Measurements from ENCODE around the gene PHEX.

PHEX gene

DNA sequence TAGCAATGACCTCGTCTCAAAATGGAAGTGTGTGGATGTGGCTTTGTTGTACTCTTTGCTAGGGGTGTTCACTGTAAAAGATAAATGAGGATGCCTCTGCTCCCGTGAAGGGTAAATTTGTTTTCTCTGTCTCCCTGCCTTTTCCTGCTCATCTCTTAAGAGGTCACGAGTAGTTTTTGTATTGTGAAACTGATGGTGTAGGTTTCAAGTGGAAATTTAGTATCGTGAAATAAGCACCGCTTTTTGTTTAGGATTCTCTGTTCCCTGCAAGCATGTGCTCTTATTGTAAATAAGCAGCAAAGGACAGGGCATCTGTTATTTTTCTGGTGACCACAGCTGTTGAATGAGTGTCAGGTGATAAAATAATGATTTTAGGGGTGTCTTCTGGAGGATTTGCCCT is 104.6 kb downstream of the PHEX start:
- H3K4me1 ChIP-seq (ENCODE audit: low read length): peaks cover 20% of the 10 kb centered on the region
- no peak for TF ChIP-seq EZH2phosphoT487 (IDR thresholded peaks at IDR 0.05; ENCODE audit: low read length)
- TF ChIP-seq EZH2 (optimal IDR thresholded peaks at IDR 0.05; ENCODE audit: low read depth, low read length): no peak
- TF ChIP-seq, protein P1, sequence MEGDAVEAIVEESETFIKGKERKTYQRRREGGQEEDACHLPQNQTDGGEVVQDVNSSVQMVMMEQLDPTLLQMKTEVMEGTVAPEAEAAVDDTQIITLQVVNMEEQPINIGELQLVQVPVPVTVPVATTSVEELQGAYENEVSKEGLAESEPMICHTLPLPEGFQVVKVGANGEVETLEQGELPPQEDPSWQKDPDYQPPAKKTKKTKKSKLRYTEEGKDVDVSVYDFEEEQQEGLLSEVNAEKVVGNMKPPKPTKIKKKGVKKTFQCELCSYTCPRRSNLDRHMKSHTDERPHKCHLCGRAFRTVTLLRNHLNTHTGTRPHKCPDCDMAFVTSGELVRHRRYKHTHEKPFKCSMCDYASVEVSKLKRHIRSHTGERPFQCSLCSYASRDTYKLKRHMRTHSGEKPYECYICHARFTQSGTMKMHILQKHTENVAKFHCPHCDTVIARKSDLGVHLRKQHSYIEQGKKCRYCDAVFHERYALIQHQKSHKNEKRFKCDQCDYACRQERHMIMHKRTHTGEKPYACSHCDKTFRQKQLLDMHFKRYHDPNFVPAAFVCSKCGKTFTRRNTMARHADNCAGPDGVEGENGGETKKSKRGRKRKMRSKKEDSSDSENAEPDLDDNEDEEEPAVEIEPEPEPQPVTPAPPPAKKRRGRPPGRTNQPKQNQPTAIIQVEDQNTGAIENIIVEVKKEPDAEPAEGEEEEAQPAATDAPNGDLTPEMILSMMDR (IDR thresholded peaks at IDR 0.05; ENCODE audit: low read length): no peak
- H3K79me2 ChIP-seq (ENCODE audit: low read length): no peaks in the 10 kb centered on the region
- H3K4me3 ChIP-seq (ENCODE audit: low read length): no peak overlapping the region
- no peaks in the 10 kb centered on the region for H3K27me3 ChIP-seq (replicated peaks; ENCODE audit: insufficient read depth, low read length)
- peak overlapping the region; percentile 47 for H2AFZ ChIP-seq (ENCODE audit: low read length)
- peak overlapping the region; percentile 50; the same call in 1 of the 2 replicates for H3K4me2 ChIP-seq (ENCODE audit: low read depth, low read length)
- DNase-seq: no peak
- no peaks in the 10 kb centered on the region for H3K36me3 ChIP-seq (replicated peaks; ENCODE audit: insufficient read depth, low read length)
- H3K9me2 ChIP-seq (replicated peaks; ENCODE audit: insufficient read depth, low read length): no peaks in the 10 kb centered on the region
- no peak overlapping the region; the same call in 1 of the 2 replicates for H3K9ac ChIP-seq (ENCODE audit: low read length)
- no peaks in the 10 kb centered on the region for H3K9me3 ChIP-seq (replicated peaks; ENCODE audit: insufficient read depth, low read length)
- no peaks in the 10 kb centered on the region for H4K20me1 ChIP-seq (ENCODE audit: insufficient read depth, low read length)
- H3F3A ChIP-seq (ENCODE audit: insufficient read depth, low read length): no peaks in the 10 kb centered on the region
- H3K27ac ChIP-seq (ENCODE audit: low read length): no peak overlapping the region; the same call in 1 of the 2 replicates

DNA sequence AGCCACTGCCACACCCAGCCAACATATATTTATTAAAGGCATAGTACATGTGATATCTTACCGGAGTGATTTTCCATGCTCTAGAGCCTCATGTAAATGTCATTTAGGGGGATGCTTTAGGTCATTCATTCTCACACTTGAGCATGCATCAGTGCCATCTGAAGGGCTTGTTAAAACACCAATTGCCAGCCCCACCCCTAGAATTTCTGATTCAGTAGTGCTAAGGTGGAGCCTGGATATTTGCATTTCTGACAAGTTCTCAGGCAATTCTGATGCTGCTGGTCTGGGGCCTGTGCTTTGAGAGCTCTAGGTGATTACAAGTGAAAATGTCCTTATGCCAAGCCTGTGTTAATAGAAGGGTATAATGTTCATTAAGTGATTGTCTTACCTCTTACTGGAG is 107.7 kb downstream of the PHEX start:
- H3K4me1 ChIP-seq (ENCODE audit: low read length): peaks cover 18% of the 10 kb centered on the region
- H3K27me3 ChIP-seq (replicated peaks; ENCODE audit: insufficient read depth, low read length): no peaks in the 10 kb centered on the region
- no peaks in the 10 kb centered on the region for H3K36me3 ChIP-seq (replicated peaks; ENCODE audit: insufficient read depth, low read length)
- no peak overlapping the region for H3K4me3 ChIP-seq (ENCODE audit: low read length)
- H3K9me2 ChIP-seq (replicated peaks; ENCODE audit: insufficient read depth, low read length): no peaks in the 10 kb centered on the region
- no peaks in the 10 kb centered on the region for H4K20me1 ChIP-seq (ENCODE audit: insufficient read depth, low read length)
- no peak overlapping the region for H2AFZ ChIP-seq (ENCODE audit: low read length)
- no peaks in the 10 kb centered on the region for H3K9me3 ChIP-seq (replicated peaks; ENCODE audit: insufficient read depth, low read length)
- TF ChIP-seq, protein P1 (IDR thresholded peaks at IDR 0.05; ENCODE audit: low read length): no peak
- TF ChIP-seq EZH2 (optimal IDR thresholded peaks at IDR 0.05; ENCODE audit: low read depth, low read length) (no peak), EZH2phosphoT487 (IDR thresholded peaks at IDR 0.05; ENCODE audit: low read length) (no peak)
- no peak overlapping the region for H3K4me2 ChIP-seq (ENCODE audit: low read depth, low read length)
- DNase-seq: no peak
- no peaks in the 10 kb centered on the region for H3F3A ChIP-seq (ENCODE audit: insufficient read depth, low read length)
- H3K79me2 ChIP-seq (ENCODE audit: low read length): no peaks in the 10 kb centered on the region
- no peak overlapping the region for H3K27ac ChIP-seq (ENCODE audit: low read length)
- no peak overlapping the region for H3K9ac ChIP-seq (ENCODE audit: low read length)

DNA sequence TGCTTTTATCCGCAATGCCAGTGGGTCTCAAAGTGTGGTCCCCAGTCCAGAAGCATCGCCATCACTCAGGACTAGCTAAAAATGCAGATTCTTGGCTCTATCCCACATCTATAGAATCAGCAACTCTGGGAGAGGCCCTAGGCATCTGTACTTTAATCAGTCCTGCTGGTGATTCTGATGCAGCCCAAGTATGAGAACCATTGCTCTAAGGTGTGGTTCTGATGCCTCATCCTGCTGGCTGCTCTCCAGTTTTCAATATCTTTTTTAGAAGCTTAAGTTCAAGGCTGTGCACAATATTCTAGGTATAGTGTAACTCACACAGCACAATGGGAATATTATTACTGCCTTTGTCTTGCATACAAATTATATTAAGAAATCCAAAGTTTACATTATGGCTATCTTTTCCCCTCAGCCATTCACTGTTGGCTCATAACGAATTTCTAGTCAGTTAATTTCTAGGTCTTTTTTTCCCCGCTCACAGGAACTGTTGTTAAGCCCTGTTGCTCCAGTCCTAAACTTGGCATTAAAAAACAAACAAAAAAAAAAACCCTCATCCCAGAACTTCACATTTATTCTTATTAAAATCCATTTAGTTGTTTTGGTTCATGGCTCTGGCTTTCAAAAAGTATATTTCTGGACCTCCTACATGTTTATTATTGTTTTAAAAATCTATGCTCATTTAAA is 109.1 kb downstream of the PHEX start:
- Histone ChIP-seq H3K79me2 (ENCODE audit: low read length) (no peaks in the 10 kb centered on the region), H3K36me3 (replicated peaks; ENCODE audit: insufficient read depth, low read length) (no peaks in the 10 kb centered on the region), H3K9ac (ENCODE audit: low read length) (no peak overlapping the region), H3K27me3 (replicated peaks; ENCODE audit: insufficient read depth, low read length) (no peaks in the 10 kb centered on the region), H3K9me2 (replicated peaks; ENCODE audit: insufficient read depth, low read length) (no peaks in the 10 kb centered on the region), H4K20me1 (ENCODE audit: insufficient read depth, low read length) (no peaks in the 10 kb centered on the region), H3K9me3 (replicated peaks; ENCODE audit: insufficient read depth, low read length) (no peaks in the 10 kb centered on the region), H3K4me2 (ENCODE audit: low read depth, low read length) (no peak overlapping the region), H3K4me3 (ENCODE audit: low read length) (no peak overlapping the region), H2AFZ (ENCODE audit: low read length) (no peak overlapping the region), H3K27ac (ENCODE audit: low read length) (no peak overlapping the region), H3F3A (ENCODE audit: insufficient read depth, low read length) (no peaks in the 10 kb centered on the region), H3K4me1 (ENCODE audit: low read length) (peaks cover 8% of the 10 kb centered on the region)
- DNase-seq: no peak
- TF ChIP-seq EZH2 (optimal IDR thresholded peaks at IDR 0.05; ENCODE audit: low read depth, low read length): no peak
- TF ChIP-seq, protein P1 (IDR thresholded peaks at IDR 0.05; ENCODE audit: low read length): no peak

Measured in MM.1S (cell line).